ENCODE results near the gene PPP2R1B.
"Not testable (repeated sequence)": the region's sequence is repeated elsewhere in the genome, so short reads cannot be mapped to it uniquely, and the experiment has no call there.

PPP2R1B gene

GRCh38 chr11:111765984-111766833 is at the start of gene PPP2R1B:
Gene PPP2R1B, minus strand, starts transcription at chr11:111766389. Its CDS starts 28 bp downstream, at chr11:111766361.
- peak; percentile 68 to 91 (median 81) for DNase-seq

GRCh38 chr11:111815489-111815888 is 49.3 kb upstream of the PPP2R1B start:
- no peak for DNase-seq

DNA sequence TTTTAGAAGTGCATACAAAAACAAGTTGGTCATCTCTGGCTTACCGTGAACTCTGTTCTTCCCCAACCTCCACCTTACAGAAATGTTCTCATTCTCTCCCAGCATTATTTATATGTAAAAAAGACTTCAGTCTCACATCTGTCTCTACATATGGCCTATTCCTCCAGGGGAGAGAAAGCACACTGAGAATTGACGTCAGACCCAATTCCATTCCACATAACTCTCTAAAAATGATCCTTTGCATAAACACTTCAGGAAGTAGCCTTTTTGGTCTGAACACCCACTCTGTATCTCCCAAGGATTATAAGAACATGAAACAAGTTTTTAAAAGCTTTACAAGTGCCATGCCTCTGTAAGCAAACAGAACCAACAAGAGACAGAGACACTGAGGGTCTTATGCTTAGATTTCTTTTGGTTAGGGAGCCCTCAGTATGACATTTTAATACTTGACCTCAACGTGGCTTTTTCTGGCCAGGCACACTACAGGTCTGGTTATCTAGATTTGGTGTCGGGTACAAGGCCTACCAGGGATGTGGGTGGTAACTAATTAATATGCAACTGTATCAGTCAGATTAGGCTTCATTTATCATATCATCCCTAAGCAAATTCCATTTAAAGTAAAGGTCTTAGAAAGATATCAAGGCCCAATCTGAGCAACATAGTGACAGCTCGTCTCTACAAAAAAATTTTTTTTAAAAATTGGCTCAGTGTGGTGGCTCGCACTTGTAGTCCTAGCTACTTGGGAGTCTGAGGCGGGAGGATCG is 48.5 kb upstream of the PPP2R1B start:
- DNase-seq: no peak

- DNase-seq: no peak
Measured at GRCh38 chr11:111814106-111814505, 47.9 kb upstream of the PPP2R1B start.

DNA sequence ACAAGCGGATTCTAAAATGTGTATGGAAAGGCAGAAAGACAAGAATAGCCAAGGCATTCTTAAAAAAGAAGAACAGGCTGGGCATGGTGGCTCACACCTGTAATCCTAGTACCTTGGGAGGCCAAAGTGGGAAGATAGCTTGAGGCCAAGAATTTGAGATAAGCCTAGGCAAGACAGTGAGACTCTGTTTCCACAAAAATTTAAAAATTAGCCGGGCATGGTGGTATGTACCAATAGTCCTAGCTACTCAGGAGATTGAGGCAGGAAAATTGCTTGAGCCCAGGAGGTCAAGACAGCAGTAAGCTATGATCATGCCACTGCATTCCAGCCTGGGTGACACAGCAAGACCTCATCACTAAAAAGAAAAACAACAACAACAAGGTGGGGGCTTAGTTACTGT is 46.0 kb upstream of the PPP2R1B start:
- DNase-seq: no peak

GRCh38 chr11:111811445-111811844 is 45.3 kb upstream of the PPP2R1B start:
- DNase-seq: no peak

DNA sequence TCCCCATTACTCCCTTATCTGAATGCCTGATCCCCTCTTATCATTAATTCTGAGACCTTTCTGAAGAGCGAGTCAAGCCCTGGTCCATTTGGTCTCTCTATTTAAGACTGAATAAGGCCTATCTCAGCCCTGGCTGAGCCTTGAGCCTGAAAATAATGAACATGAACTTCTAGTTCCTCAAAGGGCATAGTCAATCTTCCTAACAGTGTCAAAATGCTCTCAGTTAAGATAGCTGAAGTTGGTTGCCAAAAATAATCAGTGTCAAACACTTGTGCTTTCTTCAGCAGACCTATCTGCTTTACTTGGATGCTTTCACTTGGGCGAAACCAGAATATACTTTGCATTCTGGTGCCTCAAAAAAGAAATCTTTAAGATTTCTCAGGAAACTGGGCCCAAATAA is 42.6 kb upstream of the PPP2R1B start:
- no peak for DNase-seq

GRCh38 chr11:111808063-111808588 is 41.9 kb upstream of the PPP2R1B start:
- no peak for DNase-seq

GRCh38 chr11:111807076-111807475 is 40.9 kb upstream of the PPP2R1B start:
- no peak for DNase-seq

- no peak for DNase-seq
Measured at GRCh38 chr11:111801135-111801534, 34.9 kb upstream of the PPP2R1B start.

- no peak for DNase-seq
Measured at GRCh38 chr11:111798279-111798678, 32.1 kb upstream of the PPP2R1B start.

DNA sequence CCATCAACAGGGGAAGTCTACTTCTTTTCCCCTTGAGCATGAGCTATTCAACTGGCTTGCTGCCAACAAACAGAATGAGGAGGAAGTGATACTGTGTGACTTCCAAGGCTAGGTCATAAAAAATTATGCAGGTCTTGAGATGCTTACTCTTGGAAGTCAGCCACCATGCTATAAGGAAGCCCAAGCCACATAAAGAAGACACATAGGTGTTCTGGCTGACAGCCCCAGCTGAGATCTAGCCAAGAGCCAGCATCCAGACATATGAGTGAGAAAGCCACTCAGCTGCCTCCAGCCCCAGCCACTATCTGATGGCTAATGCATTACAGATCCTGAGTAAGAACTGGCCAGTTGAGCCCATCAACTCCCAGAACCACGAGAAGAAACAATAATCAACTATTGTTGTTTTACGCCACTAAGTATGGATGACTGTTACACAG is 31.0 kb upstream of the PPP2R1B start:
- DNase-seq: peak; percentile 83 to 95 (median 92)

DNA sequence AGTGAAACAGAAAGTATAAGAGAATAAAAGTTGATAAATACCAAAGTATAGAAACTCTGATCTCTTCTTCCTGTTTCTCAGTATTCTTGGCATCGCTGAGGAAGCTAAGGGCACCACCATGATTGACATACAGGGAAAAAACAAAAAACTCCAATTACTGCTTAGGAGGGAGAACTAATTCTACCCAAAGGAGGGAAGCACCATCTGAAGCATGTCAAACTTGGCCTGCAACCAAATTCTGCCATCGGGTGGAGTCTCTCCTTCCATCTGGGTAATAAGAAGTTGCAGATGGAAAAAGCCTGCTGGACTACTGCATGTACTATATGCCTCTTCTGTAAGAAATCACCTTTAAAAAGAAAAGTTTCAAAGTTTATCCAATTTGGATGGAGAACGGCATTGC is 30.5 kb upstream of the PPP2R1B start:
- peak; percentile 19 to 37 (median 23) for DNase-seq

- no peak for DNase-seq
Measured at GRCh38 chr11:111795334-111795985, 29.3 kb upstream of the PPP2R1B start.

- no peak for DNase-seq
Measured at GRCh38 chr11:111793863-111794262, 27.7 kb upstream of the PPP2R1B start.

DNA sequence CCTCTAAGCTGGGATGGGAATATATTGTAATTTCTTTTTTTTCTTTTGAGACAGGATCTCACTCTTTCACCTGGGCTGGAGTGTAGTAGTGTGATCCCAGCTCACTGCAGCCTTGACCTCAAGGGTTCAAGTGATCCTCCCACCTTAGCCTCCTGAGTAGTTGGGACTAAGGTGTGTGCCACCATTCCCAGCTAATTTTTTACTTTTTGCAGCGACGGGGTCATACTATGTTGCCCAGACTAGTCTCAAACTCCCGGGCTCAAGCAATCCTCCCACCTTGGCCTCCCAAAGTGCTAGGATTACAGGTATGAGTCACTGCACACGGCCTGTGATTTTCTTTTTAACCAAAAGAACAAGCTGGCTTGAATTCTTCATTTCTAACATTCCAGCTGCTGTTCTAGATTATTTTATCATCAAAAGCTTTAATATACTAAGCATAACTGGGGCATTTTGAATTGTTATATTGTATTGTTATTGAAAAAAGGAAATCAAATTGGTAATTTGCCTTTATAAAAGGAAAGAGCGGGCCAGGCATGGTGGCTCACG is 26.8 kb upstream of the PPP2R1B start:
- DNase-seq: no peak

GRCh38 chr11:111792314-111792713 is 26.1 kb upstream of the PPP2R1B start:
- no peak for DNase-seq

- DNase-seq: no peak
Measured at GRCh38 chr11:111788464-111788863, 22.3 kb upstream of the PPP2R1B start.

DNA sequence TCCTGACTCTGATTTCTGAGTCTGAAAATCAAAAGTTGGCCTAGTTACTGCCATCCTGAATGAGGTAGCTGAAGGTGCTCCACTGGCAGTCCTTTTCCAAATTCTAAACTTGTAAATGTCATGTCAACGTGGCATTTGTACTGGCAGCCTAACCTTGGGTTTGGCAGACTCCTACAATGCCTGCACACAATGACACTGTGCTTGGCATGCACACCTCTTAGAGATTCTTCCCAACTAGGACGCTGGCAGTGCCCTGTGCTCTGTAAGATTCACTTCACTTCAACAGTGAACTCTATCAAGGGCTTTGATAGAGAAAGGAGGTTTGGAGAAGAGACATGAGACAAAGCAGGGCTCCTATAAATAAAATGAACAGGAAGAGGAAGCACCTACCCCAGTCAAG is 21.9 kb upstream of the PPP2R1B start:
- peak in 1 of 3 donors; percentile 4 for DNase-seq

GRCh38 chr11:111785886-111786412 is 19.8 kb upstream of the PPP2R1B start:
- no peak for DNase-seq

DNA sequence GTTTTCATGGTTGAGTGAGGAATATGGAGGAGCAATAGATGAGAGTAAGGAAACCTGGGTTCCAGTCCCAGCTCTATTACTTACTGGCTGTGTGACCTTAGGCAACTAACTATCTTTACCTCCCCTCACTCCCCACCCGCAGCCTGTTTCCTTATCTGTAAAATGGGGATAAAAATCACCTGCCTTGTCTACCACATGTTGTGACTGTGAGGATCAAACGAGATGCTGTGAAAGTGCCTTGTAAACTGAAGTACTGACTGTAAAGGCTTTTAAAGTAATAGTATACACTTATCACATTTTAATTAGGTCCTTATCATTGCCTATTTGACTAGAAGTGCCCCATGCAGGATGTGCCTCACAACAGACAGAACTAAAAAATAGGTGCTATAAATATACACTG is 18.9 kb upstream of the PPP2R1B start:
- DNase-seq: no peak

GRCh38 chr11:111784311-111784710 is 18.1 kb upstream of the PPP2R1B start:
- DNase-seq: not testable (repeated sequence)
